SK-N-SH (cell line): Measurements from ENCODE around the gene EXOC1.

Experiments
- CTCF ChIP-seq: fragments of 200-600 bp; sonication (generic); IDR thresholded peaks from 2 replicates; pipeline ENCODE4 v1.6.1; 2017; ENCODE audit warnings: antibody characterized with exemption, mild to moderate bottlenecking, moderate library complexity
- PBX3 ChIP-seq: IDR thresholded peaks from 2 replicates; pipeline ENCODE4; 2012
- RFX5 ChIP-seq: IDR thresholded peaks from 2 replicates; pipeline ENCODE4 v1.6.1; 2012; ENCODE audit warnings: mild to moderate bottlenecking, improper control_type of control experiment, low read length

DNA sequence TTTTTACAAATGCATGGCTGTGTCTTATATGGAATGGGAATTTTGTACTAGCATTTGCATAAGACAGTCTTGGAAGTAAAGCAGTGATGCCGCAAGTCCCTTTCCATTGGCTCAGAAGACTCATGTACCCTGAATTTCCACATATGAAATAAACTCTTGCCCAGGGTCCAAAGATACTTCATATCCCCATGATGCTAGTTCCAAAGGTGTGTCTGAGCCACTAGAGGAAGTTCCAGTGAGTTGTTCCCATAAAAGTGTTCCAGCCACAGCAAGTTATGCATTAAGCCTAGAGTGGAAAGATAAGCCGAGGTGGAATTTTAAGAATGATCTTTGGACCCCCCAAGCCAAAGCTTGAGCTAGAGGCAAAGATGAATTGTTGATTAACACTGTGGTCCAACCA is 86.0 kb downstream of the EXOC1 start:
- TF ChIP-seq CTCF (no peak), PBX3 (no peak), RFX5 (no peak)
